Heart left ventricle (tissue), 16 donors: ENCODE results near the gene AFAP1. TPM values are rescaled to one million over a fixed set of nuclear protein-coding genes. Genes with fewer than 3 reads are reported as not detected.
A peak's percentile ranks its signal among the peaks of the same experiment; 100 is the strongest.

ENCODE experiments used
- ATAC-seq, 4 donors: fragments of 200-7000 bp; cut with Tn5 transposase; one replicate each; pipeline ENCODE4 v1.9.1; 2020 to 2022; ENCODE audit warnings: moderate library complexity in 4 of 4, mild to moderate bottlenecking in 3 of 4, moderate number of reproducible peaks in 1 of 4
- DNase-seq, 5 donors: peaks; one replicate each; pipeline ENCODE4 v3.0.0-alpha.2; 2020
- H3K27ac ChIP-seq, 12 donors: fragments of 200-600 bp; sonication (generic) in 4 of 12; one replicate each; pipeline versions ENCODE4 v1.5.0 to v1.8.0; 2016 to 2022; ENCODE audit warnings: mild to moderate bottlenecking in 2 of 12
- H3K27me3 ChIP-seq, 9 donors: fragments of 200-600 bp; sonication (generic) in 2 of 9; one replicate each; pipeline versions ENCODE4 v1.5.1 to v1.8.0; 2016 to 2022; ENCODE audit warnings: mild to moderate bottlenecking in 3 of 9
- H3K36me3 ChIP-seq, 9 donors: fragments of 200-600 bp; sonication (generic) in 2 of 9; one replicate each; pipeline versions ENCODE4 v1.5.0 to v1.8.0; 2018 to 2022; ENCODE audit warnings: mild to moderate bottlenecking in 2 of 9
- H3K4me1 ChIP-seq, 12 donors: fragments of 200-600 bp; sonication (generic) in 4 of 12; one replicate each; pipeline versions ENCODE4 v1.5.0 to v1.8.0; 2016 to 2022; ENCODE audit warnings: mild to moderate bottlenecking in 3 of 12
- H3K4me3 ChIP-seq, 12 donors: fragments of 200-600 bp; sonication (generic) in 4 of 12; one replicate each; pipeline versions ENCODE4 v1.5.0 to v1.8.0; 2017 to 2022; ENCODE audit warnings: mild to moderate bottlenecking in 9 of 12, moderate library complexity in 4 of 12
- H3K9me3 ChIP-seq, 12 donors: fragments of 200-600 bp; sonication (generic) in 4 of 12; one replicate each; pipeline versions ENCODE4 v1.5.0 to v1.8.0; 2016 to 2022; ENCODE audit warnings: mild to moderate bottlenecking in 1 of 12
- CTCF ChIP-seq, 12 donors: fragments of 200-600 bp; sonication (generic) in 4 of 12; IDR thresholded peaks; one replicate each; pipeline versions ENCODE4 v1.5.0 to v1.8.0; 2018 to 2022; ENCODE audit warnings: antibody characterized with exemption in 12 of 12, mild to moderate bottlenecking in 5 of 12
- POLR2A ChIP-seq, 2 donors: fragments of 450-650 bp; IDR thresholded peaks; one replicate each; pipeline ENCODE4 v1.6.1; 2017; ENCODE audit warnings: antibody characterized with exemption in 2 of 2, mild to moderate bottlenecking in 2 of 2, moderate library complexity in 2 of 2
- WGBS, 4 donors: extraction: QIAGEN DNeasy Blood & Tissue Kit in 2 of 4; methylation state at CpG; one replicate each; pipeline versions ENCODE4 v1.1.5 to v1.1.7; 2013 to 2018; 5-methylcytosine and 5-hydroxymethylcytosine counted together
- intact Hi-C, 10 donors: fragments of 100-400 bp; cut with DNase I; formaldehyde crosslinking; loops; one replicate each; pipeline versions ENCODE4 v1.11.1 to v1.14.2; 2022
- polyA plus RNA-seq, 2 donors: library from polyadenylated mRNA; stranded (reverse); fragments of 200-250 nt; gene quantifications; one replicate each; pipeline ENCODE4 v1.2.3, GENCODE V29; 2013
- total RNA-seq, 9 donors: library from RNA; depleted of rRNA in 2 of 9; stranded (reverse); fragments of >200 nt in 2 of 9; fragmentation: NEBNext Ultra II Directional in 3 of 9; extraction: Animal tissue kit (Norgen Biotek cat#: 25700) in 3 of 9; gene quantifications; one replicate each; pipeline versions ENCODE4 v1.1.0 to v1.2.4, GENCODE V29; 2016 to 2023
- donor health status: ischemic (EF 13 %, LVEDD 7.1; RV severe dilation, severe dysfunction).
- donor health status: healthy with polysubstance abuse.
- donor health status: DM: no; HTN: yes; CAD: no.
- donor health status: DM: no; HTN: no; CAD: no.
- donor health status: ischemic (EF 25% LVEDD 6.9; RV normal size, moderate dysfunction).
- donor health status: ischemic (EF 25% LVEDD 5.7; RV mildly dilated, moderate dysfunction).
- donor health status: healthy.
- donor health status: DM: yes; HTN: yes; CAD: no.
- donor health status: ischemic (EF 35%, LVEDD 5.7; RV mildly dilated, moderate dysfunction).
- donor health status: nonischemic (EF 11% LVEDD 7.7; RV severe dilation, severe dysfunction).
- donor health status: DM: yes; HTN: yes; CAD: no.
- donor health status: PGD.
- donor health status: ischemic (EF 29% LVEDD 5.4; RV normal size, mild dysfunction).
- donor health status: nonischemic (EF 23%, LVEDD 6.1; RV moderate dilation, normal function).

AFAP1 gene
- total and polyA plus RNA-seq, 11 donors, result 2.0 to 18.0 (median 7.0) TPM

- Histone ChIP-seq H3K27ac (no peak overlapping the region), H3K27me3 (no peaks in the 10 kb centered on the region), H3K9me3 (peaks cover 0 to 4% (median 0%) of the 10 kb centered on the region in 12 donors), H3K4me3 (no peak overlapping the region), H3K36me3 (no peaks in the 10 kb centered on the region), H3K4me1 (no peaks in the 10 kb centered on the region)
- intact Hi-C loops, result loop anchor here in 4 of 10 donors (10.0 kb wide), 3 partner anchors 376 to 516 kb away; partner anchors contain the start of gene SORCS2 (in 1 of the 4)
- WGBS, 4 donors, result 90 to 93% (median 90%) methylated on average over 17 to 21 of the region's 21 CpGs
- TF ChIP-seq POLR2A (IDR thresholded peaks at IDR 0.05) (no peak), CTCF (IDR thresholded peaks at IDR 0.05) (no peak)
- DNase-seq, result peak in 1 of 5 donors; percentile 46
- no peak for ATAC-seq
These were observed 228.9 kb downstream of the AFAP1 start for GRCh38 chr4:7710576-7711306.

GRCh38 chr4:7710126-7710525 lies 229.5 kb downstream of the AFAP1 start:
- 90 to 94% (median 90%) methylated on average over 8 to 11 of the region's 11 CpGs for WGBS, 4 donors
- no peak for ATAC-seq
- H3K4me3 ChIP-seq, result no peak overlapping the region
- no peaks in the 10 kb centered on the region for H3K36me3 ChIP-seq
- no peak overlapping the region for H3K27ac ChIP-seq
- peaks cover 0 to 3% (median 0%) of the 10 kb centered on the region in 12 donors for H3K4me1 ChIP-seq
- H3K9me3 ChIP-seq, result peaks cover 0 to 4% (median 0%) of the 10 kb centered on the region in 12 donors
- TF ChIP-seq CTCF (IDR thresholded peaks at IDR 0.05) (no peak), POLR2A (IDR thresholded peaks at IDR 0.05) (no peak)
- intact Hi-C loops, result loop anchor here in 4 of 10 donors (10.0 kb wide), 3 partner anchors 375 to 515 kb away; partner anchors contain the start of gene SORCS2 (in 1 of the 4)
- H3K27me3 ChIP-seq, result no peaks in the 10 kb centered on the region
- DNase-seq, result peak in 1 of 5 donors; percentile 36

- DNase-seq (peak in 2 of 5 donors; percentile 3 to 13), ATAC-seq (no peak)
- intact Hi-C loops, result loop anchor here in 1 of 10 donors (5.0 kb wide), 1 partner anchor 237 kb away; no protein-coding TSS in a partner anchor
- H3K36me3 ChIP-seq, result no peaks in the 10 kb centered on the region
- no peak overlapping the region for H3K27ac ChIP-seq
- no peaks in the 10 kb centered on the region for H3K27me3 ChIP-seq
- WGBS, 4 donors, result 91 to 96% (median 95%) methylated on average over 4 to 6 of the region's 6 CpGs
- TF ChIP-seq POLR2A (IDR thresholded peaks at IDR 0.05) (no peak), CTCF (IDR thresholded peaks at IDR 0.05) (no peak)
- peaks cover 0 to 3% (median 0%) of the 10 kb centered on the region in 12 donors for H3K4me1 ChIP-seq
- H3K9me3 ChIP-seq, result peaks cover 0 to 4% (median 0%) of the 10 kb centered on the region in 12 donors
- no peak overlapping the region for H3K4me3 ChIP-seq
These were observed 230.2 kb downstream of the AFAP1 start for GRCh38 chr4:7709431-7709830.

GRCh38 chr4:7708981-7709380 lies 230.7 kb downstream of the AFAP1 start:
- H3K27ac ChIP-seq, result no peak overlapping the region
- TF ChIP-seq POLR2A (IDR thresholded peaks at IDR 0.05) (no peak), CTCF (IDR thresholded peaks at IDR 0.05) (no peak)
- 65 to 73% (median 70%) methylated on average over 10 to 15 of the region's 15 CpGs for WGBS, 4 donors
- no peak for ATAC-seq
- intact Hi-C loops, result loop anchor here in 1 of 10 donors (5.0 kb wide), 1 partner anchor 237 kb away; no protein-coding TSS in a partner anchor
- no peaks in the 10 kb centered on the region for H3K9me3 ChIP-seq
- DNase-seq, result peak in 1 of 5 donors; percentile 58
- no peaks in the 10 kb centered on the region for H3K27me3 ChIP-seq
- no peaks in the 10 kb centered on the region for H3K36me3 ChIP-seq
- peaks cover 0 to 3% (median 0%) of the 10 kb centered on the region in 12 donors for H3K4me1 ChIP-seq
- no peak overlapping the region for H3K4me3 ChIP-seq
